Measurements from ENCODE around the gene TNFRSF4. TPM values are rescaled to one million over a fixed set of nuclear protein-coding genes. Genes with fewer than 3 reads are reported as not detected.

The TNFRSF4 gene
- total RNA-seq, 1 experiment from 2014 or later = not detected

GRCh38 chr1:1245817-1246576 lies 32.0 kb upstream of the TNFRSF4 start:
- no peak for DNase-seq (ENCODE audit: low read depth)

- DNase-seq (ENCODE audit: low read depth) = no peak
These were observed 31.3 kb upstream of the TNFRSF4 start for GRCh38 chr1:1245178-1245816.

GRCh38 chr1:1244192-1244811 lies 30.3 kb upstream of the TNFRSF4 start:
- DNase-seq (ENCODE audit: low read depth) = peak; percentile 26

GRCh38 chr1:1243807-1244191 lies 29.8 kb upstream of the TNFRSF4 start:
- DNase-seq (ENCODE audit: low read depth) = peak; percentile 27

- no peak for DNase-seq (ENCODE audit: low read depth)
These were observed 29.3 kb upstream of the TNFRSF4 start for GRCh38 chr1:1243266-1243660.

- DNase-seq (ENCODE audit: low read depth) = no peak
These were observed 28.7 kb upstream of the TNFRSF4 start for GRCh38 chr1:1242461-1243265.

- no peak for DNase-seq (ENCODE audit: low read depth)
These were observed 27.8 kb upstream of the TNFRSF4 start for GRCh38 chr1:1241588-1242219.

GRCh38 chr1:1240822-1241587 lies 27.1 kb upstream of the TNFRSF4 start:
- peak; percentile 49 for DNase-seq (ENCODE audit: low read depth)

- DNase-seq (ENCODE audit: low read depth) = no peak
These were observed 26.4 kb upstream of the TNFRSF4 start for GRCh38 chr1:1240348-1240732.

GRCh38 chr1:1239614-1240347 lies 25.8 kb upstream of the TNFRSF4 start:
- DNase-seq (ENCODE audit: low read depth) = peak; percentile 41

- peak; percentile 27 for DNase-seq (ENCODE audit: low read depth)
These were observed 25.3 kb upstream of the TNFRSF4 start for GRCh38 chr1:1239227-1239613.

- DNase-seq (ENCODE audit: low read depth) = no peak
These were observed 24.8 kb upstream of the TNFRSF4 start for GRCh38 chr1:1238702-1239178.

- peak; percentile 50 for DNase-seq (ENCODE audit: low read depth)
These were observed 24.1 kb upstream of the TNFRSF4 start for GRCh38 chr1:1237874-1238701.

GRCh38 chr1:1236945-1237873 lies 23.3 kb upstream of the TNFRSF4 start:
- DNase-seq (ENCODE audit: low read depth) = no peak

- no peak for DNase-seq (ENCODE audit: low read depth)
These were observed 22.3 kb upstream of the TNFRSF4 start for GRCh38 chr1:1236176-1236763.

GRCh38 chr1:1235016-1235744 lies 21.2 kb upstream of the TNFRSF4 start:
- no peak for DNase-seq (ENCODE audit: low read depth)

All from Daoy (cell line).